Measurements from ENCODE around the gene TRPM2. TPM values are rescaled to one million over a fixed set of nuclear protein-coding genes. Genes with fewer than 3 reads are reported as not detected.
"Not testable (repeated sequence)": the region's sequence is repeated elsewhere in the genome, so short reads cannot be mapped to it uniquely, and the experiment has no call there.

The TRPM2 gene
- total RNA-seq, 1 donor from 2014 or later, result 20.6 TPM

GRCh38 chr21:44479556-44480199 lies 126.3 kb downstream of the TRPM2 start:
- intact Hi-C loops (cut with micrococcal nuclease), result not testable (repeated sequence)

GRCh38 chr21:44480200-44481053 lies 127.0 kb downstream of the TRPM2 start:
- intact Hi-C loops (cut with micrococcal nuclease), result no loop called here

- intact Hi-C loops (cut with micrococcal nuclease), result no loop called here
Measured at GRCh38 chr21:44482581-44483287, 129.3 kb downstream of the TRPM2 start.

DNA sequence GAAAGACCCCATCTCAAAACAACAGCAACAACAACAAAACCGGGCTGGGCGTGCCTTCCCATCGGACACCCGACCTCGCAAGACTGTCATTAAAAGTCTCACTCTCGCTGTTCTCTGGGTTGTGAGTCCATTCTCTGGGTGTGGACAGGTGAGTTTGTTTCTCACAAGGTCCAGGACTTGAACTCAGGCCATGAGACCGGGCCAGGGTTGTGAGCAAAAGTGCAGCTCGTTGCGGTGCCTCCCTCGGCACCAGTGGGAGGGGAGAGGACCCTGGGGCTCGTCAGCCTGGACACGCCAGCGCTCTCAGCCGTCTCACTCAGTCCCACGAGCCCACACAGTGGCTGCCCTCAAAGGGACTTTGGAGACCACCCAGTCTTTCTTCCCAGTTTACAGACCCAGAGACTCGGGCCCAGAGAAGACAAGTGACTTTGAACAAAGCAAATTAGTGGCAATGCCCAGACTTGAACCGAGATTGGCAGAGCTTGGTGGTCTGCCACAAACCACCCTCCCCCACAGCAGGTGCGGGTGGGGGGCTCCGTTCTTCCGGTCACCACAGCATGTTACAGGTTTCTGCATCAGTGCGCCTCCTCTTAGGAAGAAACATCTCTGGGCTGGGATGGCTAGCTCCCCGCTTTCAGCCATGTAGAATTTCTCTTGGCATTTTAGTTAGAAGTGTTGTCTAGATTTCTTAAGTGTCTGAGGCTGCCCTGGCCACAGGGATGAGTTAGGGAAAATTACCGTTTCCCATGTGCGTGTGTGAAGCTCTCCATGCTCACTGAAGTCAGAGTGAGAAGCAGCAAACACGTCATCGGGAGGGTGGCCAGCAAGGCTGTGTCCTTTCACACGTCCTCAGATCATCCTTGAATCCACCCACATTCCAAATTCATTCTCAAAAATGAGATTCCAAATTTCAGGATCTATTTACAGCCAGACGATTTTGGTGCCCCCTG lies 130.1 kb downstream of the TRPM2 start:
- intact Hi-C loops (cut with micrococcal nuclease), result no loop called here

GRCh38 chr21:44484498-44485253 lies 131.3 kb downstream of the TRPM2 start:
- intact Hi-C loops (cut with micrococcal nuclease), result no loop called here

- intact Hi-C loops (cut with micrococcal nuclease), result no loop called here
Measured at GRCh38 chr21:44485254-44485793, 131.9 kb downstream of the TRPM2 start.

GRCh38 chr21:44485796-44486195 lies 132.4 kb downstream of the TRPM2 start:
- intact Hi-C loops (cut with micrococcal nuclease), result no loop called here

GRCh38 chr21:44486302-44486701 lies 132.9 kb downstream of the TRPM2 start:
- intact Hi-C loops (cut with micrococcal nuclease), result no loop called here

DNA sequence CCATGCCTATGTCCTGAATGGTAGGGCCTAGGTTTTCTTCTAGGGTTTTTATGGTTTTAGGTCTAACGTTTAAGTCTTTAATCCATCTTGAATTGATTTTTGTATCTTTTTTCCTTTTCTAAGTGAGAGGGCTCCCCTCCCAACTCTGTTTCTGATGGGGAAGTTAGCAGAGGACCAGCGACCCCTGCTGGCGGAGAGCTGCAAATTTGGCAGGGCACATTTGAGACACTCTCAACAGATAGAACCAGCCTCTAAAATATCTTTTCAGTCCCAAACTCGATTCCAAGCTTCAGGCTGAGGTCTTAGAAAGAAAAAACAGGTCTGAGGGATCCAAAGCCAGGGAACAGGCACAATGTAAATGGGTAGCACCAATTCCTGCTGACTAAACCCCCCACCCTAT lies 134.4 kb downstream of the TRPM2 start:
- intact Hi-C loops (cut with micrococcal nuclease), result no loop called here

DNA sequence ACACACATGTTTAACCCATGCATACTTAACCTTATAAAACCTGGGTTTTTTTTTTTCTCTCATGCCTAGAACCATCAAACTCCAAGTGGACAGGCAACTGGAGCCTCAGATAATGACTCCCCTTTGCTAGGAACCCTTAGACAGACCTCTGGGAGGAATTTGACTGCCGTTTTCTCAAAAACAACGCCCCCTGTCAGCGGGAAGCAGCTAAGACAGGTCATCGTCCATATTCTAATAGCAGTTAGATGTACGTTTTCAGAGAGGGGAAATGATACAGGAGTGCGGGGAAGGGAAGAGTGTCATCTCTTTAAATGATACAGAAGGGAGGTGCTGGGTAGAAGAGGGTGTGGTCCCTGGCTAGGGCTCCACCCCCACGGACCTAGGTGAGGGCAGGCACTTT lies 136.5 kb downstream of the TRPM2 start:
- intact Hi-C loops (cut with micrococcal nuclease), result no loop called here

GRCh38 chr21:44490405-44490804 lies 137.0 kb downstream of the TRPM2 start:
- intact Hi-C loops (cut with micrococcal nuclease), result no loop called here

DNA sequence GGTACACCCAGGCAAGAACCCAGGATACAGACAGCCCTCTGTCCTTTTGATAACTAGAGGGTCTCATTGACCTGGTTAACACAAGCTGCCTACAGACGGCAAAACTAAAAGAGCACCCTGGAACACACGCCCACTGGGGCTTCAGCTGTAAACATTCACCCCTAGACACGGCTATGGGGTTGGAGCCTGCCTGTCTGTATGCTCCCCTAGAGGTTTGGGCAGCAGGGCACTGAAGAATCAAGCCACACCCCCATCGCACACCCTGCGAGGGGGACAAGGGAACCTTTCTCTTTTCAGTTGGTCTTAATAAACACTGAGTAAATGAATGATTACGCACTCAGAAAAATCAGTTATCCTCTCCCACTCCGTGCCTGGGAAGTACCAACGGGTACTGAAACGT lies 137.4 kb downstream of the TRPM2 start:
- intact Hi-C loops (cut with micrococcal nuclease), result no loop called here

Other genes starting within 250 kb of the TRPM2 start
- gene PWP2, start 246.2 kb upstream of the TRPM2 start, total RNA-seq, result 4.7 and 5.1 TPM in 2 replicates
- gene GATD3, start 219.9 kb upstream of the TRPM2 start, total RNA-seq, result 14.4 and 18.5 TPM in 2 replicates
- gene ICOSLG, start 112.7 kb upstream of the TRPM2 start, total RNA-seq, result 10.0 and 10.2 TPM in 2 replicates
- not detected in 2 replicates for gene DNMT3L, start 91.7 kb upstream of the TRPM2 start, total RNA-seq
- 2.7 and 3.0 TPM in 2 replicates for gene AIRE, start 67.7 kb upstream of the TRPM2 start, total RNA-seq
- 217 and 219 TPM in 2 replicates for gene PFKL, start 53.6 kb upstream of the TRPM2 start, total RNA-seq
- 19.8 and 19.9 TPM in 2 replicates for gene CFAP410, start 14.2 kb upstream of the TRPM2 start, total RNA-seq
- 3.3 and 3.9 TPM in 2 replicates for gene LRRC3, start 101.9 kb downstream of the TRPM2 start, total RNA-seq
- gene KRTAP10-1, start 186.6 kb downstream of the TRPM2 start, total RNA-seq, result not detected in 2 replicates
- not detected in 2 replicates for gene KRTAP10-2, start 197.9 kb downstream of the TRPM2 start, total RNA-seq
- not detected in 2 replicates for gene KRTAP10-3, start 205.2 kb downstream of the TRPM2 start, total RNA-seq
- not detected in 2 replicates for gene KRTAP10-4, start 220.1 kb downstream of the TRPM2 start, total RNA-seq
- gene KRTAP10-5, start 227.0 kb downstream of the TRPM2 start, total RNA-seq, result not detected in 2 replicates
- gene KRTAP10-6, start 238.9 kb downstream of the TRPM2 start, total RNA-seq, result not detected in 2 replicates
- not detected in 2 replicates for gene KRTAP10-7, start 247.0 kb downstream of the TRPM2 start, total RNA-seq